ENCODE data around the gene UBP1.
"Not testable (repeated sequence)": the region's sequence is repeated elsewhere in the genome, so short reads cannot be mapped to it uniquely, and the experiment has no call there.

The UBP1 gene

GRCh38 chr3:33456756-33457155 is 16.6 kb upstream of the UBP1 start:
- no peak overlapping the region for H3K27ac ChIP-seq (ENCODE audit: insufficient read depth, low read length, poor library complexity, severe bottlenecking)
- no peak overlapping the region for H3K4me3 ChIP-seq (ENCODE audit: insufficient read depth, low read depth, low read length, poor library complexity, severe bottlenecking)
- DNase-seq: no peak

DNA sequence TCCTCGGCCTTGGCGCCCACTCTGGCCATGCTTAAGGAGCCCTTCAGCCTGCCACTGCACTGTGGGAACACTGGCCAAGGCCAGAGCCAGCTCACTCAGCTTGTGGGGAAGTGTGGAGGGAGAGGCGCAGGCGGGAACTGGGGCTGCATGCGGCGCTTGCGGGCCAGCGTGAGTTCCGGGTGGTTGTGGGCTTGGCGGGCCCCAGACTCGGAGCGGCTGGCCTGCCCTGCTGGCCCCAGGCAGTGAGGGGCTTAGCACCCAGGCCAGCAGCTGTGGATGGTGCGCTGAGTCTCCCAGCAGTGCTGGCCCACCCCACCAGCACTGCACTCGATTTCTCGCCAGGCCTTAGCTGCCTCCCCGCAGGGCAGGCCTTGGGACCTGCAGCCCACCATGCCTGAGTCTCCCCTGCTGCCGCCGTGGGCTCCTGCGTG is 13.1 kb upstream of the UBP1 start:
- H3K36me3 ChIP-seq (ENCODE audit: control insufficient read depth, insufficient read depth, low read length): no peaks in the 10 kb centered on the region
- no peak overlapping the region for H3K4me3 ChIP-seq (ENCODE audit: insufficient read depth, low read depth, low read length, poor library complexity, severe bottlenecking)
- H3K4me1 ChIP-seq (ENCODE audit: control insufficient read depth, insufficient read depth, low read length, poor library complexity, severe bottlenecking): no peaks in the 10 kb centered on the region
- H3K27ac ChIP-seq (ENCODE audit: insufficient read depth, low read length, poor library complexity, severe bottlenecking): no peak overlapping the region
- no peak for DNase-seq
- H3K9me3 ChIP-seq (ENCODE audit: control insufficient read depth, low read length): no peaks in the 10 kb centered on the region
- H3K27me3 ChIP-seq (replicated peaks; ENCODE audit: control insufficient read depth, insufficient read depth, low read length, poor library complexity, severe bottlenecking): no peaks in the 10 kb centered on the region

More at GRCh38 chr3:33456756-33457155, 16.6 kb upstream of the UBP1 start:
- H3K27me3 ChIP-seq (replicated peaks; ENCODE audit: control insufficient read depth, insufficient read depth, low read length, poor library complexity, severe bottlenecking): no peaks in the 10 kb centered on the region
- no peaks in the 10 kb centered on the region for H3K9me3 ChIP-seq (ENCODE audit: control insufficient read depth, low read length)
- H3K4me1 ChIP-seq (ENCODE audit: control insufficient read depth, insufficient read depth, low read length, poor library complexity, severe bottlenecking): no peaks in the 10 kb centered on the region
- no peaks in the 10 kb centered on the region for H3K36me3 ChIP-seq (ENCODE audit: control insufficient read depth, insufficient read depth, low read length)

- DNase-seq; H3K4me3 ChIP-seq (ENCODE audit: insufficient read depth, low read depth, low read length, poor library complexity, severe bottlenecking); H3K4me1 ChIP-seq (ENCODE audit: control insufficient read depth, insufficient read depth, low read length, poor library complexity, severe bottlenecking); H3K9me3 ChIP-seq (ENCODE audit: control insufficient read depth, low read length); H3K27ac ChIP-seq (ENCODE audit: insufficient read depth, low read length, poor library complexity, severe bottlenecking); H3K36me3 ChIP-seq (ENCODE audit: control insufficient read depth, insufficient read depth, low read length); H3K27me3 ChIP-seq (replicated peaks; ENCODE audit: control insufficient read depth, insufficient read depth, low read length, poor library complexity, severe bottlenecking): not testable (repeated sequence)
These were observed 11.8 kb upstream of the UBP1 start for GRCh38 chr3:33451994-33452393.

DNA sequence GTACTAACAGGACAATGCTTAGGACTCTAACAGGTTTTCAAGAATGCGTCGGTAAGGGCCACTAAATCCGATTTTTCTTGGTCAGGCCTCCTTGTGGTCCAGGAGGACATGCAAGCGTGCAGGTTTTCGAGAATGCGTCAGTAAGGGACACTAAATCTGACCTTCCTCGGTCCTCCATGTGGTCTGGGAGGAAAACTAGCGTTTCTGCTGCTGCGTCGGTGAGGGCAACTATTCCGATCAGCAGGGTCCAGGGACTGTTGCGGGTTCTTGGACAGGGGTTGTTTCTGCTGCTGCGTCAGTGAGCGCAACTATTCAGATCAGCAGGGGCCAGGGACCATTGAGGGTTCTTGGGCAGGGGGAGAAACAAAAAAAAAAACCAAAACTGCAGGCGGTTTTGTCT is 7.8 kb upstream of the UBP1 start:
- no peaks in the 10 kb centered on the region for H3K36me3 ChIP-seq (ENCODE audit: control insufficient read depth, insufficient read depth, low read length)
- H3K4me1 ChIP-seq (ENCODE audit: control insufficient read depth, insufficient read depth, low read length, poor library complexity, severe bottlenecking): no peaks in the 10 kb centered on the region
- H3K4me3 ChIP-seq (ENCODE audit: insufficient read depth, low read depth, low read length, poor library complexity, severe bottlenecking): no peak overlapping the region
- no peak for DNase-seq
- no peaks in the 10 kb centered on the region for H3K27me3 ChIP-seq (replicated peaks; ENCODE audit: control insufficient read depth, insufficient read depth, low read length, poor library complexity, severe bottlenecking)
- H3K9me3 ChIP-seq (ENCODE audit: control insufficient read depth, low read length): no peaks in the 10 kb centered on the region
- H3K27ac ChIP-seq (ENCODE audit: insufficient read depth, low read length, poor library complexity, severe bottlenecking): no peak overlapping the region

DNA sequence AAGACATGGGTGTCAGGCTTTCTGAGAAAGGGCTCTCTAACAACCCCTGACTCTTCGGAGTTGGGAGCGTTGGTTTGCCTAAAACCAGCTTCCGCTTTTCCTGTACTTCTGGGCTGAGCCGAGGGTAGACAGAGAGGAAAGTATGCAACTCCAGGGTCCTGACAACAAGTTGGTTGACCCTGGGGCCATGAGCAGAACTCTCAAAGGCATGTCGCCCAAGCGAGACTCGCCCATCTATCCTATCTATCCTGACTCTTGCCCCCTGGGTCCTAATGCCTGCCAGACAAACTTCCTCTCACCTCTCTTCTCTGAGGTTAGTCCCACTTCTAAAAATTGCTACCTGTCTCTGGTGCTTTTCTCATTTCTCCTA is 7.0 kb upstream of the UBP1 start:
- H3K27ac ChIP-seq (ENCODE audit: insufficient read depth, low read length, poor library complexity, severe bottlenecking); H3K36me3 ChIP-seq (ENCODE audit: control insufficient read depth, insufficient read depth, low read length); DNase-seq; H3K4me3 ChIP-seq (ENCODE audit: insufficient read depth, low read depth, low read length, poor library complexity, severe bottlenecking); H3K27me3 ChIP-seq (replicated peaks; ENCODE audit: control insufficient read depth, insufficient read depth, low read length, poor library complexity, severe bottlenecking); H3K4me1 ChIP-seq (ENCODE audit: control insufficient read depth, insufficient read depth, low read length, poor library complexity, severe bottlenecking); H3K9me3 ChIP-seq (ENCODE audit: control insufficient read depth, low read length): not testable (repeated sequence)

DNA sequence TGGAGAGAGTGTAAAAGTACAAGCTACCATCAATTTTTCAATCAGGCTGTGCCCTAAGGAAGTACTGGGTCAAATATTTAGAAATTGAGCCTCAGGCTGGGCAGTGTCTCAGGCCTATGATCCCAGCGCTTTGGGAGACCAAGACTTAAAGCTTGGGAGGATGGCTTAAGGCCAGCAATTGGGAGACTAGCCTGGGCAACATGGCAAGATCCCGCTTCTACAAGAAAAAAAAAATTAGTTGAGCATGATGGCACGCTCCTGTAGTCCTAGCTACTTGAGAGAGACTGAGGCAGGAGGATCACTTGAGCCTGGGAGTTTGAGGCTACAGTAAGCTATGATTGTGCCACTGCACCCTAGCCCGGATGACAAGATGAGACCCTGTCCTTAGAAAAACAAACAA is 2.0 kb upstream of the UBP1 start:
- H3K4me1 ChIP-seq (ENCODE audit: control insufficient read depth, insufficient read depth, low read length, poor library complexity, severe bottlenecking): peaks cover 7% of the 10 kb centered on the region
- no peak for DNase-seq
- H3K4me3 ChIP-seq (ENCODE audit: insufficient read depth, low read depth, low read length, poor library complexity, severe bottlenecking): no peak overlapping the region
- H3K36me3 ChIP-seq (ENCODE audit: control insufficient read depth, insufficient read depth, low read length): no peaks in the 10 kb centered on the region
- no peak overlapping the region for H3K27ac ChIP-seq (ENCODE audit: insufficient read depth, low read length, poor library complexity, severe bottlenecking)
- no peaks in the 10 kb centered on the region for H3K27me3 ChIP-seq (replicated peaks; ENCODE audit: control insufficient read depth, insufficient read depth, low read length, poor library complexity, severe bottlenecking)
- H3K9me3 ChIP-seq (ENCODE audit: control insufficient read depth, low read length): no peaks in the 10 kb centered on the region

DNA sequence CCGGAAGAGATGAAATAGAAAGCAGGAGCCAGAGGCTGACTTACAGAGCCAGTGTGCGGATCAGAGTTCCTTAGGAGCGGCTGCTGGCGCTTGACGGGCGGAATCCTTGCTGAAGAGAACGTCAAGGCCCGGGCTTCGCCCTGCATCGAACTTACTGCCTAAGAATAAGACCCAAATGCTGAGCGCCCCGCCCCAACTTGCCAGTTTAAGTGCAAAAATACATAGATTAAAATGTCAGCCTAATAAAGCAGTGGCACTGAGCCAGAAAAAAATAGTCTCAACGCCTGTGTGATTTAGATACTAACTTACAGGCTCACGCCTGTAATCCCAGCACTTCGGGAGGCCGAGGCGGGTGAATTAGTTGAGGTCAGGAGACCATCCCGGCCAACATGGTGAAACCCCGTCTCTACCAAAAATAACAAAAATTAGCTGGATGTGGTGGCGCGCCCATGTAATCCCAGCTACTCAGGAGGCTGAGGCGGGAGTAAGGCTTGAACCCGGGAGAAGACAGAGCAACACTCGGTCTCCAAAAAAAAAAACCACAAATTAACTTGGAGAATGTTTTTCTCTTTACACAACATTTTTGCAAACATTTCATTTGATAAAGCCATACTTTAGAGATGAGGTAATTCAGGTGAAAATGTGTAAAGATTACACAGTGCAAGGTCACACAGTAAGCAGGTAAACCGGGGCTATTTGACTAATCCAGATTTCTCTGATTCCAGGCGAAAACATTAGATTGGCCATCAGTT is 1.2 kb upstream of the UBP1 start:
- Histone ChIP-seq H3K9me3 (ENCODE audit: control insufficient read depth, low read length) (no peaks in the 10 kb centered on the region), H3K27me3 (replicated peaks; ENCODE audit: control insufficient read depth, insufficient read depth, low read length, poor library complexity, severe bottlenecking) (no peaks in the 10 kb centered on the region), H3K4me3 (ENCODE audit: insufficient read depth, low read depth, low read length, poor library complexity, severe bottlenecking) (peak overlapping the region; percentile 96), H3K36me3 (ENCODE audit: control insufficient read depth, insufficient read depth, low read length) (no peaks in the 10 kb centered on the region), H3K4me1 (ENCODE audit: control insufficient read depth, insufficient read depth, low read length, poor library complexity, severe bottlenecking) (peaks cover 7% of the 10 kb centered on the region), H3K27ac (ENCODE audit: insufficient read depth, low read length, poor library complexity, severe bottlenecking) (peak overlapping the region; percentile 98)
- DNase-seq: no peak

- peak; percentile 18 to 34 (median 26) for DNase-seq
- Histone ChIP-seq H3K4me1 (ENCODE audit: control insufficient read depth, insufficient read depth, low read length, poor library complexity, severe bottlenecking) (peaks cover 16% of the 10 kb centered on the region), H3K4me3 (ENCODE audit: insufficient read depth, low read depth, low read length, poor library complexity, severe bottlenecking) (peak overlapping the region; percentile 96)
These were observed 468 bp downstream of the UBP1 start for GRCh38 chr3:33439546-33440327.

GRCh38 chr3:33438881-33439545 is 1.2 kb downstream of the UBP1 start:
- Histone ChIP-seq H3K27me3 (replicated peaks; ENCODE audit: control insufficient read depth, insufficient read depth, low read length, poor library complexity, severe bottlenecking) (no peaks in the 10 kb centered on the region), H3K4me3 (ENCODE audit: insufficient read depth, low read depth, low read length, poor library complexity, severe bottlenecking) (peak overlapping the region; percentile 96), H3K27ac (ENCODE audit: insufficient read depth, low read length, poor library complexity, severe bottlenecking) (peak overlapping the region; percentile 98), H3K4me1 (ENCODE audit: control insufficient read depth, insufficient read depth, low read length, poor library complexity, severe bottlenecking) (peaks cover 16% of the 10 kb centered on the region), H3K9me3 (ENCODE audit: control insufficient read depth, low read length) (no peaks in the 10 kb centered on the region), H3K36me3 (ENCODE audit: control insufficient read depth, insufficient read depth, low read length) (no peaks in the 10 kb centered on the region)
- no peak for DNase-seq

More at GRCh38 chr3:33439546-33440327, 468 bp downstream of the UBP1 start:
- H3K27ac ChIP-seq (ENCODE audit: insufficient read depth, low read length, poor library complexity, severe bottlenecking): peak overlapping the region; percentile 98
- H3K9me3 ChIP-seq (ENCODE audit: control insufficient read depth, low read length): no peaks in the 10 kb centered on the region
- H3K36me3 ChIP-seq (ENCODE audit: control insufficient read depth, insufficient read depth, low read length): no peaks in the 10 kb centered on the region
- no peaks in the 10 kb centered on the region for H3K27me3 ChIP-seq (replicated peaks; ENCODE audit: control insufficient read depth, insufficient read depth, low read length, poor library complexity, severe bottlenecking)

- H3K4me1 ChIP-seq (ENCODE audit: control insufficient read depth, insufficient read depth, low read length, poor library complexity, severe bottlenecking): peaks cover 16% of the 10 kb centered on the region
- DNase-seq: no peak
- H3K36me3 ChIP-seq (ENCODE audit: control insufficient read depth, insufficient read depth, low read length): no peaks in the 10 kb centered on the region
- peak overlapping the region; percentile 96 for H3K4me3 ChIP-seq (ENCODE audit: insufficient read depth, low read depth, low read length, poor library complexity, severe bottlenecking)
- no peaks in the 10 kb centered on the region for H3K27me3 ChIP-seq (replicated peaks; ENCODE audit: control insufficient read depth, insufficient read depth, low read length, poor library complexity, severe bottlenecking)
- peak overlapping the region; percentile 98 for H3K27ac ChIP-seq (ENCODE audit: insufficient read depth, low read length, poor library complexity, severe bottlenecking)
- H3K9me3 ChIP-seq (ENCODE audit: control insufficient read depth, low read length): no peaks in the 10 kb centered on the region
These were observed 1.9 kb downstream of the UBP1 start for GRCh38 chr3:33438284-33438668.
